ENCODE data around the gene HSPA8. TPM values are rescaled to one million over a fixed set of nuclear protein-coding genes. Genes with fewer than 3 reads are reported as not detected.

The HSPA8 gene
- total RNA-seq, 1 experiment from 2014 or later: 1,124 TPM

- TF ChIP-seq, protein P1, sequence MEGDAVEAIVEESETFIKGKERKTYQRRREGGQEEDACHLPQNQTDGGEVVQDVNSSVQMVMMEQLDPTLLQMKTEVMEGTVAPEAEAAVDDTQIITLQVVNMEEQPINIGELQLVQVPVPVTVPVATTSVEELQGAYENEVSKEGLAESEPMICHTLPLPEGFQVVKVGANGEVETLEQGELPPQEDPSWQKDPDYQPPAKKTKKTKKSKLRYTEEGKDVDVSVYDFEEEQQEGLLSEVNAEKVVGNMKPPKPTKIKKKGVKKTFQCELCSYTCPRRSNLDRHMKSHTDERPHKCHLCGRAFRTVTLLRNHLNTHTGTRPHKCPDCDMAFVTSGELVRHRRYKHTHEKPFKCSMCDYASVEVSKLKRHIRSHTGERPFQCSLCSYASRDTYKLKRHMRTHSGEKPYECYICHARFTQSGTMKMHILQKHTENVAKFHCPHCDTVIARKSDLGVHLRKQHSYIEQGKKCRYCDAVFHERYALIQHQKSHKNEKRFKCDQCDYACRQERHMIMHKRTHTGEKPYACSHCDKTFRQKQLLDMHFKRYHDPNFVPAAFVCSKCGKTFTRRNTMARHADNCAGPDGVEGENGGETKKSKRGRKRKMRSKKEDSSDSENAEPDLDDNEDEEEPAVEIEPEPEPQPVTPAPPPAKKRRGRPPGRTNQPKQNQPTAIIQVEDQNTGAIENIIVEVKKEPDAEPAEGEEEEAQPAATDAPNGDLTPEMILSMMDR (IDR thresholded peaks at IDR 0.05): no peak
- TF ChIP-seq MYBL2 (CRISPR knock-in tag; IDR thresholded peaks at IDR 0.05) (no peak), ZNF396 (CRISPR knock-in tag; IDR thresholded peaks at IDR 0.05; ENCODE audit: borderline replicate concordance) (no peak), TCF7 (CRISPR knock-in tag; IDR thresholded peaks at IDR 0.05; ENCODE audit: low read depth) (no peak), IRF1 (CRISPR knock-in tag; IDR thresholded peaks at IDR 0.05) (0 out of 2 replicates have a peak, but pooled peaks have one; percentile 70), ELF4 (CRISPR knock-in tag; IDR thresholded peaks at IDR 0.05; ENCODE audit: low read depth) (no peak), EMX1 (CRISPR knock-in tag; IDR thresholded peaks at IDR 0.05) (0 out of 2 replicates have a peak, but pooled peaks have one; percentile 66), JUN (CRISPR knock-in tag; IDR thresholded peaks at IDR 0.05) (peak; percentile 47; the same call in 1 of the 2 replicates), NR3C1 (CRISPR knock-in tag; conservative IDR thresholded peaks at IDR 0.05; ENCODE audit: low read depth) (no peak), SMAD4 (CRISPR knock-in tag; IDR thresholded peaks at IDR 0.05) (no peak)
- TF ChIP-seq, protein P2, sequence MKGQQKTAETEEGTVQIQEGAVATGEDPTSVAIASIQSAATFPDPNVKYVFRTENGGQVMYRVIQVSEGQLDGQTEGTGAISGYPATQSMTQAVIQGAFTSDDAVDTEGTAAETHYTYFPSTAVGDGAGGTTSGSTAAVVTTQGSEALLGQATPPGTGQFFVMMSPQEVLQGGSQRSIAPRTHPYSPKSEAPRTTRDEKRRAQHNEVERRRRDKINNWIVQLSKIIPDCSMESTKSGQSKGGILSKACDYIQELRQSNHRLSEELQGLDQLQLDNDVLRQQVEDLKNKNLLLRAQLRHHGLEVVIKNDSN (CRISPR knock-in tag; IDR thresholded peaks at IDR 0.05): peak; percentile 11
- TF ChIP-seq, protein P3, sequence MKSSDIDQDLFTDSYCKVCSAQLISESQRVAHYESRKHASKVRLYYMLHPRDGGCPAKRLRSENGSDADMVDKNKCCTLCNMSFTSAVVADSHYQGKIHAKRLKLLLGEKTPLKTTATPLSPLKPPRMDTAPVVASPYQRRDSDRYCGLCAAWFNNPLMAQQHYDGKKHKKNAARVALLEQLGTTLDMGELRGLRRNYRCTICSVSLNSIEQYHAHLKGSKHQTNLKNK (CRISPR knock-in tag; IDR thresholded peaks at IDR 0.05): no peak
- TF ChIP-seq, protein P4, sequence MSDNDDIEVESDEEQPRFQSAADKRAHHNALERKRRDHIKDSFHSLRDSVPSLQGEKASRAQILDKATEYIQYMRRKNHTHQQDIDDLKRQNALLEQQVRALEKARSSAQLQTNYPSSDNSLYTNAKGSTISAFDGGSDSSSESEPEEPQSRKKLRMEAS (CRISPR knock-in tag; IDR thresholded peaks at IDR 0.05): peak; percentile 32; the same call in 1 of the 2 replicates
- TF ChIP-seq, protein P5, sequence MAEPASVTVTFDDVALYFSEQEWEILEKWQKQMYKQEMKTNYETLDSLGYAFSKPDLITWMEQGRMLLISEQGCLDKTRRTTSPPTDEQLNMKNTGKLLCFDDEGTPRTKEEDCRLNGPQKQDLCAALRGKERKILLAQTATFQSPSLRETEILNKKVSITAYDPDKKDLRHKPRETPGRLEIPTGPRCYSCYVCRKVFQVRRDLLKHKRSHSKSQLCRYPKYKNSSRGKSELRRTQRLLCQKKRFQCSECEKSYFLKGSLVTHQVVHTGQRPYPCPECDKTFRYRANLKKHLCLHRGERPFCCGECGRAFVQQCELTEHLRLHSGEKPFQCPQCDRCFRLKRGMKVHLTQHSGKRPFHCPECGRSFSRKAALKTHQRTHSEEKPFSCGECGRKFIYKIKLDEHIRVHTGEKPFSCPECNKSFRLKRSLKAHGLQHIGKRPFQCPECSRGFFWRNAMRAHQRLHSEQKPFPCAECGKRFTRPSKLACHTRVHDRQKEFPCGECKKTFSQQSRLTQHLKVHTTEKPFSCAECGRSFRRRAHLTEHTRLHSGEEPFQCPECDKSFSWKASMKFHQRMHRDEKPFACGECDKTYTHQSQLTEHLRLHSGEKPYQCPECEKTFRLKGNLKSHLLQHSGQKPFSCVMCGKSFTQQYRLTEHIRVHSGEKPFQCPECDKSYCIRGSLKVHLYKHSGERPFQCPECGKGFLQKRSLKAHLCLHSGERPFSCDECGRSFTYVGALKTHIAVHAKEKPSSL (CRISPR knock-in tag; conservative IDR thresholded peaks at IDR 0.05): no peak
- TF ChIP-seq, protein P6, sequence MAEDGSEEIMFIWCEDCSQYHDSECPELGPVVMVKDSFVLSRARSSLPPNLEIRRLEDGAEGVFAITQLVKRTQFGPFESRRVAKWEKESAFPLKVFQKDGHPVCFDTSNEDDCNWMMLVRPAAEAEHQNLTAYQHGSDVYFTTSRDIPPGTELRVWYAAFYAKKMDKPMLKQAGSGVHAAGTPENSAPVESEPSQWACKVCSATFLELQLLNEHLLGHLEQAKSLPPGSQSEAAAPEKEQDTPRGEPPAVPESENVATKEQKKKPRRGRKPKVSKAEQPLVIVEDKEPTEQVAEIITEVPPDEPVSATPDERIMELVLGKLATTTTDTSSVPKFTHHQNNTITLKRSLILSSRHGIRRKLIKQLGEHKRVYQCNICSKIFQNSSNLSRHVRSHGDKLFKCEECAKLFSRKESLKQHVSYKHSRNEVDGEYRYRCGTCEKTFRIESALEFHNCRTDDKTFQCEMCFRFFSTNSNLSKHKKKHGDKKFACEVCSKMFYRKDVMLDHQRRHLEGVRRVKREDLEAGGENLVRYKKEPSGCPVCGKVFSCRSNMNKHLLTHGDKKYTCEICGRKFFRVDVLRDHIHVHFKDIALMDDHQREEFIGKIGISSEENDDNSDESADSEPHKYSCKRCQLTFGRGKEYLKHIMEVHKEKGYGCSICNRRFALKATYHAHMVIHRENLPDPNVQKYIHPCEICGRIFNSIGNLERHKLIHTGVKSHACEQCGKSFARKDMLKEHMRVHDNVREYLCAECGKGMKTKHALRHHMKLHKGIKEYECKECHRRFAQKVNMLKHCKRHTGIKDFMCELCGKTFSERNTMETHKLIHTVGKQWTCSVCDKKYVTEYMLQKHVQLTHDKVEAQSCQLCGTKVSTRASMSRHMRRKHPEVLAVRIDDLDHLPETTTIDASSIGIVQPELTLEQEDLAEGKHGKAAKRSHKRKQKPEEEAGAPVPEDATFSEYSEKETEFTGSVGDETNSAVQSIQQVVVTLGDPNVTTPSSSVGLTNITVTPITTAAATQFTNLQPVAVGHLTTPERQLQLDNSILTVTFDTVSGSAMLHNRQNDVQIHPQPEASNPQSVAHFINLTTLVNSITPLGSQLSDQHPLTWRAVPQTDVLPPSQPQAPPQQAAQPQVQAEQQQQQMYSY (CRISPR knock-in tag; IDR thresholded peaks at IDR 0.05): no peak
These were observed at the start of gene HSPA8 (continued) for GRCh38 chr11:123061403-123062157.

DNA sequence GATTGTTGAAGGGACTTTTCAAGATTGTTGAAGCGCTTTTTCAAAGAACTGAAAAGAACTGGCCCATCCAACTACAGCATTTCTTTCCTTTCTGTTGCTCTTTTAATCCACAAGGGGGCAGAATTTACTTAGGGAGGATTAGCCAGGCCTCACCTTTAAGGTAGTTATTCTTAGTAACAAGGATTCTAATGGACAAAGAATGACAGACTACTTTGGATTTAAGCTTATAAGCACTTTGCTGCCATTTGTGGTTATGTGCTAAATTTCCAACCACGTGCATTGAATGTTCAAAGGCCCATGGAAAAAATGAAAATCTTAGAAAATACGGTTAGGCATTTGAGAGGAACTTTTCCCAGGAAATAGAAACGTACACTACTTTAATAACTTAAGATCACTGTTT, 49.5 kb upstream of the HSPA8 start:
- POLR2A ChIA-PET: no interaction called here
- ATAC-seq: peak; percentile 65
- Mint-ChIP-seq H3K36me3 (peaks cover 11% of the 10 kb centered on the region), H3K27ac (no peak overlapping the region), H3K9me3 (peaks cover 10% of the 10 kb centered on the region), H3K4me3 (no peak overlapping the region), H3K4me1 (peaks cover 3% of the 10 kb centered on the region), H3K27me3 (ENCODE audit: low read depth) (no peaks in the 10 kb centered on the region)
- CTCF ChIA-PET: interaction anchor here (0.6 to 11.2 kb wide), 15 partner anchors 8 to 469 kb away, joined by 3 to 197 read pairs (median 4); no protein-coding TSS in a partner anchor
- DNase-seq (ENCODE audit: low spot score): no peak
- TF ChIP-seq ZNF263 (CRISPR knock-in tag; IDR thresholded peaks at IDR 0.05; ENCODE audit: low read depth) (no peak), CREM (CRISPR knock-in tag; IDR thresholded peaks at IDR 0.05) (no peak), ZNF317 (CRISPR knock-in tag; IDR thresholded peaks at IDR 0.05; ENCODE audit: borderline replicate concordance, low read depth) (peak; percentile 91), HMGXB4 (CRISPR knock-in tag; IDR thresholded peaks at IDR 0.05) (no peak)
- TF ChIP-seq, protein P1 (IDR thresholded peaks at IDR 0.05): peak; percentile 54

All from WTC11 (cell line).